HG03025 (cell line): ENCODE results near the gene FAM216A.
"Not testable (repeated sequence)": the region's sequence is repeated elsewhere in the genome, so short reads cannot be mapped to it uniquely, and the experiment has no call there.

ENCODE experiments used
- ATAC-seq: cut with Tn5 transposase; IDR thresholded peaks from one replicate; pipeline ENCODE4 v1.9.1; 2021; ENCODE audit warnings: mild to moderate bottlenecking, moderate library complexity; ENCODE audit not compliant: unreplicated experiment, low FRiP score

The FAM216A gene

GRCh38 chr12:110468214-110469048, at the start of gene FAM216A, which contains the start of gene GPN3:
Gene FAM216A (plus strand): TSS chr12:110468845. CDS start chr12:110468876, 31 bp downstream.
Gene GPN3 (minus strand): TSS chr12:110468257. CDS start chr12:110468203, 54 bp downstream.
- peak; percentile 72 for ATAC-seq

- ATAC-seq, result not testable (repeated sequence)
These were observed 48.0 kb upstream of the FAM216A start for GRCh38 chr12:110420644-110421043.

- no peak for ATAC-seq
These were observed 47.4 kb upstream of the FAM216A start for GRCh38 chr12:110421159-110421661.

GRCh38 chr12:110421701-110422100, 46.9 kb upstream of the FAM216A start:
- ATAC-seq, result no peak

- ATAC-seq, result no peak
These were observed 44.4 kb upstream of the FAM216A start for GRCh38 chr12:110424237-110424636.

GRCh38 chr12:110426406-110426805, 42.2 kb upstream of the FAM216A start:
- no peak for ATAC-seq

- not testable (repeated sequence) for ATAC-seq
These were observed 39.0 kb upstream of the FAM216A start for GRCh38 chr12:110429676-110430075.

GRCh38 chr12:110431957-110432587, 36.6 kb upstream of the FAM216A start:
- ATAC-seq, result no peak

GRCh38 chr12:110436231-110436630, 32.4 kb upstream of the FAM216A start:
- no peak for ATAC-seq

GRCh38 chr12:110444455-110444854, 24.2 kb upstream of the FAM216A start:
- no peak for ATAC-seq

GRCh38 chr12:110449799-110450497, 18.7 kb upstream of the FAM216A start, which contains the start of gene ARPC3:
Gene ARPC3 (minus strand): TSS chr12:110450337. CDS start chr12:110450260, 77 bp downstream.
- ATAC-seq, result peak; percentile 81

GRCh38 chr12:110451263-110451662, 17.4 kb upstream of the FAM216A start:
- no peak for ATAC-seq

GRCh38 chr12:110453569-110454296, 14.9 kb upstream of the FAM216A start:
- ATAC-seq, result no peak

- ATAC-seq, result no peak
These were observed 9.9 kb upstream of the FAM216A start for GRCh38 chr12:110458756-110459155.

- not testable (repeated sequence) for ATAC-seq
These were observed 7.5 kb upstream of the FAM216A start for GRCh38 chr12:110461189-110461588.

GRCh38 chr12:110465024-110465423, 3.6 kb upstream of the FAM216A start:
- ATAC-seq, result no peak

- not testable (repeated sequence) for ATAC-seq
These were observed 2.9 kb upstream of the FAM216A start for GRCh38 chr12:110465765-110466164.

GRCh38 chr12:110466791-110467190, 1.9 kb upstream of the FAM216A start:
- no peak for ATAC-seq

- no peak for ATAC-seq
These were observed 815 bp upstream of the FAM216A start for GRCh38 chr12:110467847-110468213.

- ATAC-seq, result no peak
These were observed 6.8 kb downstream of the FAM216A start for GRCh38 chr12:110475426-110475825.
